Type B pancreatic cell (in vitro differentiated cells): ENCODE data around the gene SUPT20HL1. TPM values are rescaled to one million over a fixed set of nuclear protein-coding genes. Genes with fewer than 3 reads are reported as not detected.

Experiments used
- DNase-seq: peaks from one replicate; pipeline ENCODE4 v3.0.0; 2021; ENCODE audit warnings: mixed read lengths; ENCODE audit not compliant: unreplicated experiment; ENCODE audit errors: extremely low spot score
- H3K27ac Mint-ChIP-seq: 2 replicates; pipeline ENCODE4 v1.8.0; 2021; ENCODE audit warnings: mild to moderate bottlenecking, mixed read lengths
- H3K27me3 Mint-ChIP-seq: 2 replicates; pipeline ENCODE4 v1.8.0; 2021; ENCODE audit warnings: mixed read lengths
- H3K36me3 Mint-ChIP-seq: 2 replicates; pipeline ENCODE4 v1.8.0; 2021; ENCODE audit warnings: mixed read lengths
- H3K4me1 Mint-ChIP-seq: one replicate; pipeline ENCODE4 v1.8.0; 2021; ENCODE audit warnings: mixed read lengths; ENCODE audit not compliant: unreplicated experiment
- H3K4me3 Mint-ChIP-seq: 2 replicates; pipeline ENCODE4 v1.8.0; 2021; ENCODE audit warnings: mild to moderate bottlenecking, mixed read lengths
- H3K9me3 Mint-ChIP-seq: 2 replicates; pipeline ENCODE4 v1.8.0; 2021; ENCODE audit warnings: mixed read lengths
- CTCF ChIP-seq: fragments of 200-600 bp; sonication (generic); conservative IDR thresholded peaks from 2 replicates; pipeline ENCODE4 v1.5.0; 2021; ENCODE audit warnings: antibody characterized with exemption, mild to moderate bottlenecking
- total RNA-seq: library from RNA; stranded (reverse); gene quantifications from 2 replicates; pipeline ENCODE4 v1.2.1, GENCODE V29; 2021; ENCODE audit warnings: low replicate concordance

The SUPT20HL1 gene
- total RNA-seq, 1 donor from 2014 or later: not detected

- Mint-ChIP-seq H3K36me3 (no peaks in the 10 kb centered on the region), H3K27ac (no peak overlapping the region)
Measured at GRCh38 chrX:24372021-24372763, 11.8 kb downstream of the SUPT20HL1 start.

GRCh38 chrX:24375600-24376131, 15.2 kb downstream of the SUPT20HL1 start:
- Mint-ChIP-seq H3K4me1 (peaks cover 9% of the 10 kb centered on the region), H3K4me3 (no peak overlapping the region), H3K9me3 (no peaks in the 10 kb centered on the region), H3K27me3 (peaks cover 39% of the 10 kb centered on the region), H3K27ac (no peak overlapping the region), H3K36me3 (no peaks in the 10 kb centered on the region)
- no peak for DNase-seq
- no peak for TF ChIP-seq CTCF

More at GRCh38 chrX:24372021-24372763, 11.8 kb downstream of the SUPT20HL1 start:
- Mint-ChIP-seq H3K4me1 (peaks cover 9% of the 10 kb centered on the region), H3K4me3 (peak overlapping the region; percentile 63), H3K27me3 (peaks cover 44% of the 10 kb centered on the region), H3K9me3 (no peaks in the 10 kb centered on the region)
- TF ChIP-seq CTCF: no peak
- DNase-seq: no peak

GRCh38 chrX:24376403-24376802, 16.0 kb downstream of the SUPT20HL1 start:
- Mint-ChIP-seq H3K27me3 (peaks cover 32% of the 10 kb centered on the region), H3K9me3 (no peaks in the 10 kb centered on the region), H3K36me3 (no peaks in the 10 kb centered on the region), H3K4me3 (no peak overlapping the region), H3K4me1 (peaks cover 3% of the 10 kb centered on the region), H3K27ac (no peak overlapping the region)
- TF ChIP-seq CTCF: no peak
- DNase-seq: no peak

GRCh38 chrX:24377195-24377594, 16.8 kb downstream of the SUPT20HL1 start:
- H3K36me3 Mint-ChIP-seq: no peaks in the 10 kb centered on the region

GRCh38 chrX:24377911-24378468, 17.6 kb downstream of the SUPT20HL1 start:
- no peaks in the 10 kb centered on the region for H3K4me1 Mint-ChIP-seq
- no peak for TF ChIP-seq CTCF
- no peak overlapping the region for H3K4me3 Mint-ChIP-seq
- H3K36me3 Mint-ChIP-seq: no peaks in the 10 kb centered on the region
- no peaks in the 10 kb centered on the region for H3K9me3 Mint-ChIP-seq
- no peak for DNase-seq
- H3K27me3 Mint-ChIP-seq: peaks cover 21% of the 10 kb centered on the region
- H3K27ac Mint-ChIP-seq: no peak overlapping the region

More at GRCh38 chrX:24377195-24377594, 16.8 kb downstream of the SUPT20HL1 start:
- peaks cover 25% of the 10 kb centered on the region for H3K27me3 Mint-ChIP-seq
- no peak for TF ChIP-seq CTCF
- H3K4me1 Mint-ChIP-seq: no peaks in the 10 kb centered on the region
- H3K9me3 Mint-ChIP-seq: no peaks in the 10 kb centered on the region
- no peak overlapping the region for H3K4me3 Mint-ChIP-seq
- no peak overlapping the region for H3K27ac Mint-ChIP-seq
- DNase-seq: no peak
